ENCODE data around the gene OPN5.
A peak's percentile ranks its signal among the peaks of the same experiment; 100 is the strongest.

Gene OPN5

GRCh38 chr6:47766445-47766844 lies 15.4 kb upstream of the OPN5 start:
- TF ChIP-seq CTCF (IDR thresholded peaks at IDR 0.05; ENCODE audit: low read depth, low read length) = no peak
- no peak overlapping the region for H3K4me3 ChIP-seq (replicated peaks in 1 of 2; ENCODE audit: low read depth in 2 of 2, low read length in 2 of 2)
- no peak for DNase-seq (ENCODE audit: low read depth in 2 of 2)

DNA sequence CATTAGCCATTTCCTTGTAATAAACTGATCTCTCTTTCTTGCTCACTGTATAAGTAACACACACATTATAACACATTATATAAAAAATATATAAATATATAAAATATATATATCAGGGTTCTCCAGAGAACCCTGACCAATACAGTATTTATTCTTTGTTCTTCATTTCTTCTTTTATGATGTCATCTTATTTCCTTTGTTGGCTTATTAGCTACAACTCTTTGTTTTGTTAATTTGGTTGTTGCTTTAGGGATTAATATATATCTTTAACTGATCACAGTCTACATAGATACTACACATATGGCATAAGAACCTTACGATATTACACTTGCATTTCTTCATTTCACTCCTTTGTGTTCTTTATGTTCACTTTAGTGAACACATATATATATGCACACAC lies 14.7 kb upstream of the OPN5 start:
- no peak for TF ChIP-seq CTCF (IDR thresholded peaks at IDR 0.05; ENCODE audit: low read depth, low read length)
- H3K4me3 ChIP-seq (replicated peaks in 1 of 2; ENCODE audit: low read depth in 2 of 2, low read length in 2 of 2) = no peak overlapping the region
- DNase-seq (ENCODE audit: low read depth in 2 of 2) = no peak

- no peak for DNase-seq (ENCODE audit: low read depth in 2 of 2)
- TF ChIP-seq CTCF (IDR thresholded peaks at IDR 0.05; ENCODE audit: low read depth, low read length) = no peak
- H3K4me3 ChIP-seq (replicated peaks in 1 of 2; ENCODE audit: low read depth in 2 of 2, low read length in 2 of 2) = no peak overlapping the region
These were observed 11.8 kb upstream of the OPN5 start for GRCh38 chr6:47769982-47770381.

DNA sequence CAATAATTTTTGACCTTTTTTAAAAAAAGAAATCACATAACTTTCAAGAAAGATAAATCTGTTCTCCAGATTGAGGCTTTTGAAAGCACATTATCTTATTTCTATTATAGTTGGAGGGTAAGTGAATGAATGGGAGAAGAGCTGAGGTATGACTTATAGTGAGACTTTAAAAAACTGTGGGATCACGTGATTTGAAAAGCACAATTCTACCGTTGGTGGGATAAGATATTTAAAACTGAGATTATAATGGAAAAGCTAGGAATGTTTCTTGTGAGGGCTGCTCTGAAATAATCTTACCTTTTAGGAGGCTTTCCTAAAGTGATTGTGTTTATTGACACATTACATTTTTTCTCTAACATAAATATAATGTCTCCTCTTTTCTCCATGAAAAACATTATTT lies 9.5 kb upstream of the OPN5 start:
- TF ChIP-seq CTCF (IDR thresholded peaks at IDR 0.05; ENCODE audit: low read depth, low read length) = no peak
- H3K4me3 ChIP-seq (replicated peaks in 1 of 2; ENCODE audit: low read depth in 2 of 2, low read length in 2 of 2) = no peak overlapping the region
- DNase-seq (ENCODE audit: low read depth in 2 of 2) = no peak

DNA sequence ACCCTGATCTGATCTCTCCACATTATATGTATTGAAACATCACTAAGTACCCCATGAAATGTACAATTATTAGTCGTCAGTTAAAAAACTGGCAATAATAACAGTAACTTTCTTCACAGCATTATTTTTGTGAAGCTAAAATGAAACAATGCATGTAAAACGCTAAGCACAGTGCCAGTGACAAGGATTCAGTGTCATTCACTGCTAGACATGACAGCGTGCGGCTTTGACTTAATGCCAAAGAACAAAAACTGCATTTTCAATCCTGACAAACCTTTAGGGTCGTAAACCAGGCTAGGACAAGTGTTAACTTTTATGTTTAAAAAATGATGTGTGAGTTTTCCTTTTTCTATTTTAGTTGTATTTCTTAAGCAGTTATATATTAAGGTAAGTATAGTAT lies 8.8 kb upstream of the OPN5 start:
- no peak overlapping the region for H3K4me3 ChIP-seq (replicated peaks in 1 of 2; ENCODE audit: low read depth in 2 of 2, low read length in 2 of 2)
- no peak for TF ChIP-seq CTCF (IDR thresholded peaks at IDR 0.05; ENCODE audit: low read depth, low read length)

GRCh38 chr6:47780510-47781356 lies 1.1 kb upstream of the OPN5 start:
- TF ChIP-seq CTCF (IDR thresholded peaks at IDR 0.05; ENCODE audit: low read depth, low read length) = peak; percentile 66
- DNase-seq (ENCODE audit: low read depth in 2 of 2) = peak; percentile 82 to 83
- no peak overlapping the region for H3K4me3 ChIP-seq (replicated peaks in 1 of 2; ENCODE audit: low read depth in 2 of 2, low read length in 2 of 2)

More for the DNA sequence above, 8.8 kb upstream of the OPN5 start:
- DNase-seq (ENCODE audit: low read depth in 2 of 2) = no peak

Data from cardiac fibroblast (primary cell).